Left renal pelvis (tissue), 4 donors: Measurements from ENCODE around the gene TMEM175. TPM values are rescaled to one million over a fixed set of nuclear protein-coding genes. Genes with fewer than 3 reads are reported as not detected.

Experiments
- DNase-seq, 4 donors: peaks; one replicate each; pipeline ENCODE4 v3.0.0-alpha.2; 2013; ENCODE audit warnings: low read depth in 4 of 4, low spot score in 3 of 4
- polyA plus RNA-seq, 4 donors: library from polyadenylated mRNA; unstranded; fragments of 120-200 nt; gene quantifications; one replicate each; pipeline ENCODE4 v1.2.1, GENCODE V29; 2013; ENCODE audit not compliant: insufficient read length in 4 of 4

The TMEM175 gene
- polyA plus RNA-seq, 4 donors = 20.2 to 25.6 (median 25.5) TPM

- DNase-seq = no peak
Observed at GRCh38 chr4:957231-957580, 24.9 kb downstream of the TMEM175 start.

- no peak for DNase-seq
Observed at GRCh38 chr4:957581-958313, 25.5 kb downstream of the TMEM175 start.

GRCh38 chr4:958314-958665 is 26.0 kb downstream of the TMEM175 start:
- no peak for DNase-seq

- no peak for DNase-seq
Observed at GRCh38 chr4:958696-959337, 26.6 kb downstream of the TMEM175 start.

GRCh38 chr4:959338-960139 is 27.3 kb downstream of the TMEM175 start:
- DNase-seq = no peak

- no peak for DNase-seq
Observed at GRCh38 chr4:960140-960635, 27.9 kb downstream of the TMEM175 start.

- DNase-seq = no peak
Observed at GRCh38 chr4:960636-961350, 28.5 kb downstream of the TMEM175 start.

GRCh38 chr4:961351-962230 is 29.3 kb downstream of the TMEM175 start:
- DNase-seq = no peak

- DNase-seq = no peak
Observed at GRCh38 chr4:962231-963208, 30.3 kb downstream of the TMEM175 start.

- DNase-seq = no peak
Observed at GRCh38 chr4:963276-964225, 31.3 kb downstream of the TMEM175 start.

GRCh38 chr4:964346-965025 is 32.2 kb downstream of the TMEM175 start:
- DNase-seq = no peak

GRCh38 chr4:965048-965765 is 32.9 kb downstream of the TMEM175 start:
- no peak for DNase-seq

GRCh38 chr4:965766-966134 is 33.5 kb downstream of the TMEM175 start:
- no peak for DNase-seq

GRCh38 chr4:966266-967112 is 34.2 kb downstream of the TMEM175 start:
- DNase-seq = no peak
